A549 (cell line): Measurements from ENCODE around the gene IGSF9B.

Source experiments
- BHLHE40 ChIP-seq: IDR thresholded peaks from 2 replicates; pipeline ENCODE4 v1.6.1; 2012; ENCODE audit warnings: low read depth, low read length, inconsistent platforms
- EP300 ChIP-seq, 2 experiments: fragments of >200 bp; sonication (Bioruptor Twin); formaldehyde crosslinking; IDR thresholded peaks; 2 replicates in 1 of 2; 3 replicates in 1 of 2; pipeline ENCODE4 v1.6.1; 2016 to 2017
- HDAC2 ChIP-seq: fragments of 200-600 bp; sonication (generic); IDR thresholded peaks from 2 replicates; pipeline ENCODE4 v1.6.1; 2016
- POLR2A ChIP-seq: IDR thresholded peaks from 2 replicates; pipeline ENCODE4 v1.6.1; 2012; ENCODE audit warnings: mild to moderate bottlenecking, low read length
- TF ChIP-seq, protein P1 (sequence below): fragments of >200 bp; sonication (Bioruptor Twin); formaldehyde crosslinking; IDR thresholded peaks from 3 replicates; pipeline ENCODE4 v1.5.1; 2016

- TF ChIP-seq, protein P1, sequence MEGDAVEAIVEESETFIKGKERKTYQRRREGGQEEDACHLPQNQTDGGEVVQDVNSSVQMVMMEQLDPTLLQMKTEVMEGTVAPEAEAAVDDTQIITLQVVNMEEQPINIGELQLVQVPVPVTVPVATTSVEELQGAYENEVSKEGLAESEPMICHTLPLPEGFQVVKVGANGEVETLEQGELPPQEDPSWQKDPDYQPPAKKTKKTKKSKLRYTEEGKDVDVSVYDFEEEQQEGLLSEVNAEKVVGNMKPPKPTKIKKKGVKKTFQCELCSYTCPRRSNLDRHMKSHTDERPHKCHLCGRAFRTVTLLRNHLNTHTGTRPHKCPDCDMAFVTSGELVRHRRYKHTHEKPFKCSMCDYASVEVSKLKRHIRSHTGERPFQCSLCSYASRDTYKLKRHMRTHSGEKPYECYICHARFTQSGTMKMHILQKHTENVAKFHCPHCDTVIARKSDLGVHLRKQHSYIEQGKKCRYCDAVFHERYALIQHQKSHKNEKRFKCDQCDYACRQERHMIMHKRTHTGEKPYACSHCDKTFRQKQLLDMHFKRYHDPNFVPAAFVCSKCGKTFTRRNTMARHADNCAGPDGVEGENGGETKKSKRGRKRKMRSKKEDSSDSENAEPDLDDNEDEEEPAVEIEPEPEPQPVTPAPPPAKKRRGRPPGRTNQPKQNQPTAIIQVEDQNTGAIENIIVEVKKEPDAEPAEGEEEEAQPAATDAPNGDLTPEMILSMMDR = no peak
- TF ChIP-seq POLR2A = no peak
- no peak for TF ChIP-seq HDAC2
- TF ChIP-seq EP300 (IDR thresholded peaks at IDR 0.05) = no peak
- TF ChIP-seq BHLHE40 = no peak
Measured at GRCh38 chr11:133904818-133905515, 51.8 kb downstream of the IGSF9B start.
